Esophagus muscularis mucosa (tissue), 3 donors: ENCODE measurements around the gene YIPF2.

ENCODE experiments used
- CTCF ChIP-seq, 3 experiments: fragments of 200-600 bp in 2 of 3; fragments of 450-650 bp in 1 of 3; sonication (generic) in 2 of 3; IDR thresholded peaks; one replicate each; pipeline ENCODE4 v1.5.1; 2017 to 2019; ENCODE audit warnings: antibody characterized with exemption in 3 of 3, mild to moderate bottlenecking in 2 of 3, moderate library complexity in 1 of 3
- POLR2A ChIP-seq: fragments of 450-650 bp; IDR thresholded peaks from one replicate; pipeline ENCODE4 v1.6.1; 2017; ENCODE audit warnings: antibody characterized with exemption, moderate library complexity, mild to moderate bottlenecking, low read depth
- POLR2AphosphoS5 ChIP-seq, 2 donors: sonication (generic); formaldehyde crosslinking; IDR thresholded peaks; one replicate each; pipeline ENCODE4 v1.6.1; 2017; ENCODE audit warnings: antibody characterized with exemption in 2 of 2

DNA sequence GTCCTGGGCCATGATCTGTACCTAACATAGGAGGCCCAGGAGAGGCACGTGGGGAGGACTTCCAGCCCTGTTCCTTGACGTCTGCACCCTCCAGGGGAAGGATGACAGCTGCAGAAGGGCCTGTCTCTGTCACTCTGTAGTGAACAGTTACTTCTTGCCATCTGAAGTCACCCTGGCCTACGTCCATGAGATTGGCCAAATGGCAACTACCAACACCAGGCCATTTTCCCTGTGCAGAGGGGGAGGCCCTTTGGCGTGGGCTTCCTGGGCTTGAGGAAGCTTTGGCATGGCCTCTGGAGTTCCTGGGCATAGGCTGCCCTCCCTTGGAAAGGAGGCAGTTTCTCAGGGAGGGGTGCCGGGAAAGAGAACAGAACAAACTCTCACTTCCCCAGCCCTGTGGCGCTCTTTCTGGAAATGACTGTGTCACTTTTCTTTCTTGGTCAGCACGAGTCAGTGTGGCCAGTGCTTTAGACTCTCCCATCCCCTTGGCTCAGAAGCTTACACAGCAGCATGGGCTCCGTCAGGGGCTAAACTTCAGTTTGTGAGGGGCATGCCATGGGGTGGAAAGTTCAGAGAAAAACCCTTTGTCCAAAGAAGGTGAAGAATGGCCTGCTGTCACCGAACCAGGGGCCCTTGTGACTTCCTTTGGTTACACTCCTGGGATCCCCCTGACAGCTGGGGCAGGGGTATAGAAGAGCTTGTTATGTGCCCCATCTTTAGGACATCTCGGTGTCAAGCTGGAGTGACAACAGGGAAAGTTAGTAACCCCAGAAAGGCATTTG lies 51.8 kb downstream of the YIPF2 start:
- no peak for TF ChIP-seq CTCF (IDR thresholded peaks at IDR 0.05)
- no peak for TF ChIP-seq POLR2A
- no peak for TF ChIP-seq POLR2AphosphoS5 (IDR thresholded peaks at IDR 0.05)
